Measurements from ENCODE around the gene ATP1A1.

DNA sequence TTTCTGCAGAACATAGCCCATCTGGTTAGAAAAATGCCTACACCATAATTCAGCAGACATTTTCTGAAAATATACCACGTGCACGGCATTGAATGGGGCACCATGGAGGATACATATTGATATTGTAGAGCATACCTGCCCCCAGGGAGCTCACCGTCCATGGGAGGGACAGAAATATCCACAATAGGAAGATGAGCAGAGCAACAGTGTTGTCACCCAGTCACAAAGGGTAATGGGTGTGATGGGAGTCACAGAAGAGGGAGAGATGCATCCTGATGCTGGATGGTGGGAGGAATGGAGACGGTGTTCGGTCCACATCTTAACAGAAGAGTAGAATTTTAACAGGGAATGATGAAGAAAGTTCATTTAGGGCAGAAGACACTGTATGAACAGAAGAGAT is 51.4 kb downstream of the ATP1A1 start:
- no peak for TF ChIP-seq POLR2A (IDR thresholded peaks at IDR 0.05)
- TF ChIP-seq POLR2AphosphoS5 (IDR thresholded peaks at IDR 0.05; ENCODE audit: insufficient read depth in 1 of 2, low read depth in 1 of 2): no peak

All from vagina (tissue), 2 donors.